CD14-positive monocyte (primary cell): ENCODE results near the gene HECW1. TPM values are rescaled to one million over a fixed set of nuclear protein-coding genes. Genes with fewer than 3 reads are reported as not detected.

Experiments
- DNase-seq, 3 donors: peaks; one replicate each; pipeline ENCODE4 v3.0.0-alpha.2; 2011 to 2022
- H2AFZ ChIP-seq: 2 replicates; pipeline ENCODE4 v1.6.0; 2012; ENCODE audit warnings: mild to moderate bottlenecking, low read depth, low read length, inconsistent platforms; ENCODE audit not compliant: insufficient read depth, poor library complexity, severe bottlenecking
- H3K27ac ChIP-seq, 2 donors: 1 replicate in 1 of 2; 2 replicates in 1 of 2; pipeline ENCODE4 v1.5.1; 2012 to 2013; ENCODE audit warnings: low read length in 2 of 2, control low read depth in 1 of 2, inconsistent platforms in 1 of 2, low read depth in 1 of 2, mild to moderate bottlenecking in 1 of 2
- H3K27me3 ChIP-seq, 2 donors: one replicate each; pipeline versions ENCODE4 v1.6.0 to v1.6.1; 2011 to 2013; ENCODE audit warnings: low read length in 2 of 2; ENCODE audit not compliant: control insufficient read depth in 2 of 2, insufficient read depth in 2 of 2
- H3K36me3 ChIP-seq, 2 donors: replicated peaks in 1 of 2; 1 replicate in 1 of 2; 2 replicates in 1 of 2; pipeline versions ENCODE4 v1.5.1 to v1.6.1; 2012 to 2013; ENCODE audit warnings: low read length in 2 of 2, control low read depth in 1 of 2, inconsistent platforms in 1 of 2, mild to moderate bottlenecking in 1 of 2; ENCODE audit not compliant: insufficient read depth in 2 of 2, control insufficient read depth in 1 of 2
- H3K4me1 ChIP-seq, 2 donors: 1 replicate in 1 of 2; 2 replicates in 1 of 2; pipeline versions ENCODE4 v1.5.1 to v1.6.1; 2012 to 2013; ENCODE audit warnings: low read length in 2 of 2, control low read depth in 1 of 2, inconsistent platforms in 1 of 2, mild to moderate bottlenecking in 1 of 2, moderate library complexity in 1 of 2; ENCODE audit not compliant: insufficient read depth in 2 of 2, control insufficient read depth in 1 of 2
- H3K4me2 ChIP-seq: replicated peaks from 2 replicates; pipeline ENCODE3; 2012; ENCODE audit warnings: low read length, moderate library complexity, mild to moderate bottlenecking; ENCODE audit not compliant: poor library complexity, severe bottlenecking; ENCODE audit errors: extremely low read depth
- H3K4me3 ChIP-seq, 3 experiments: fragments of 200-600 bp in 1 of 3; sonication (generic) in 1 of 3; replicated peaks in 1 of 3; 1 replicate in 2 of 3; 2 replicates in 1 of 3; pipeline ENCODE4 v1.5.1; 2011 to 2013; ENCODE audit warnings: low read length in 3 of 3, mild to moderate bottlenecking in 3 of 3, control low read depth in 2 of 3, low read depth in 2 of 3, inconsistent platforms in 1 of 3, moderate library complexity in 1 of 3
- H3K79me2 ChIP-seq: 2 replicates; pipeline ENCODE4 v1.6.0; 2012; ENCODE audit warnings: mild to moderate bottlenecking, control low read depth, inconsistent platforms, low read length, moderate library complexity; ENCODE audit not compliant: insufficient read depth
- H3K9ac ChIP-seq: 2 replicates; pipeline ENCODE4 v1.6.0; 2017; ENCODE audit warnings: low read length, mild to moderate bottlenecking; ENCODE audit not compliant: insufficient read depth, poor library complexity, severe bottlenecking
- H3K9me3 ChIP-seq, 2 donors: replicated peaks in 1 of 2; 1 replicate in 1 of 2; 2 replicates in 1 of 2; pipeline versions ENCODE4 v1.5.1 to v1.6.1; 2012 to 2013; ENCODE audit warnings: low read length in 2 of 2, control low read depth in 1 of 2; ENCODE audit not compliant: control insufficient read depth in 1 of 2, insufficient read depth in 1 of 2
- H4K20me1 ChIP-seq: 2 replicates; pipeline ENCODE4 v1.6.0; 2012; ENCODE audit warnings: mild to moderate bottlenecking, low read length, control low read depth, moderate library complexity; ENCODE audit not compliant: insufficient read depth
- H3K27ac Mint-ChIP-seq, 7 donors: one replicate each; pipeline ENCODE4 v1.8.0; 2020; ENCODE audit warnings: mild to moderate bottlenecking in 7 of 7, mixed read lengths in 7 of 7, moderate library complexity in 6 of 7, inconsistent platforms in 2 of 7
- H3K27me3 Mint-ChIP-seq, 3 donors: one replicate each; pipeline ENCODE4 v1.8.0; 2021 to 2022; ENCODE audit warnings: low read depth in 3 of 3, mild to moderate bottlenecking in 3 of 3, mixed read lengths in 3 of 3, moderate library complexity in 3 of 3, inconsistent platforms in 1 of 3
- H3K36me3 Mint-ChIP-seq, 2 donors: one replicate each; pipeline ENCODE4 v1.8.0; 2020; ENCODE audit warnings: mixed read lengths in 2 of 2, inconsistent platforms in 1 of 2, mild to moderate bottlenecking in 1 of 2
- H3K4me1 Mint-ChIP-seq: one replicate; pipeline ENCODE4 v1.8.0; 2020; ENCODE audit warnings: mild to moderate bottlenecking, mixed read lengths
- H3K4me3 Mint-ChIP-seq, 2 donors: one replicate each; pipeline ENCODE4 v1.8.0; 2020; ENCODE audit warnings: mild to moderate bottlenecking in 2 of 2, mixed read lengths in 2 of 2, moderate library complexity in 1 of 2
- H3K9me3 Mint-ChIP-seq, 7 donors: one replicate each; pipeline ENCODE4 v1.8.0; 2020 to 2022; ENCODE audit warnings: mixed read lengths in 7 of 7, mild to moderate bottlenecking in 6 of 7, moderate library complexity in 6 of 7, inconsistent platforms in 2 of 7
- CTCF ChIP-seq: fragments of 200-600 bp; IDR thresholded peaks from one replicate; pipeline ENCODE4 v1.8.0; 2022; ENCODE audit warnings: antibody characterized with exemption, mild to moderate bottlenecking
- WGBS: methylation state at CpG from one replicate; pipeline ENCODE4 v1.1.5; 2013; ENCODE audit warnings: missing lambda C conversion rate; ENCODE audit not compliant: insufficient coverage; 5-methylcytosine and 5-hydroxymethylcytosine counted together
- intact Hi-C, 2 donors: fragments of 100-400 bp; cut with micrococcal nuclease; formaldehyde crosslinking; loops; one replicate each; pipeline versions ENCODE4 v1.15.0 to v1.15.1; 2023
- polyA plus RNA-seq, 3 donors: library from polyadenylated mRNA; depleted of rRNA in 1 of 3; unstranded in 2 of 3; stranded (reverse) in 1 of 3; fragments of 300-500 nt in 2 of 3; fragments of >200 nt in 1 of 3; fragmentation: Illumina TruSeq in 2 of 3; gene quantifications; 1 replicate in 2 of 3; 2 replicates in 1 of 3; pipeline ENCODE4 v1.2.3, GENCODE V29; 2012 to 2021

HECW1 gene
- polyA plus RNA-seq, 3 donors: not detected

GRCh38 chr7:43113622-43114457, 1.4 kb downstream of the HECW1 start:
- H2AFZ ChIP-seq: peak overlapping the region; percentile 20
- intact Hi-C loops: no loop called here
- no peaks in the 10 kb centered on the region for H3K79me2 ChIP-seq
- peaks cover 59 to 65% of the 10 kb centered on the region in 2 donors for H3K27me3 ChIP-seq
- TF ChIP-seq CTCF: no peak
- WGBS: 7% methylated on average over 27 of the region's 36 CpGs
- peaks cover 0 to 25% of the 10 kb centered on the region in 2 donors for H3K9me3 ChIP-seq
- Mint-ChIP-seq H3K4me1 (peaks cover 28% of the 10 kb centered on the region), H3K36me3 (peaks cover 0 to 4% of the 10 kb centered on the region in 2 donors), H3K27ac (no peak overlapping the region), H3K27me3 (peaks cover 55 to 62% (median 58%) of the 10 kb centered on the region in 3 donors), H3K9me3 (peaks cover 0 to 15% (median 5%) of the 10 kb centered on the region in 7 donors), H3K4me3 (peak overlapping the region in 1 of 2 donors; percentile 81)
- H3K27ac ChIP-seq: no peak overlapping the region
- H3K9ac ChIP-seq: no peak overlapping the region
- DNase-seq: no peak
- peak overlapping the region; percentile 33 for H3K4me2 ChIP-seq
- no peak overlapping the region for H3K4me3 ChIP-seq
- H3K36me3 ChIP-seq: no peaks in the 10 kb centered on the region
- H3K4me1 ChIP-seq: peaks cover 13 to 26% of the 10 kb centered on the region in 2 donors
- no peaks in the 10 kb centered on the region for H4K20me1 ChIP-seq

GRCh38 chr7:43114458-43114780, 2.0 kb downstream of the HECW1 start:
- Mint-ChIP-seq H3K9me3 (peaks cover 0 to 15% (median 5%) of the 10 kb centered on the region in 7 donors), H3K4me3 (peak overlapping the region in 1 of 2 donors; percentile 81), H3K27ac (no peak overlapping the region), H3K4me1 (peaks cover 28% of the 10 kb centered on the region), H3K27me3 (peaks cover 51 to 58% (median 54%) of the 10 kb centered on the region in 3 donors), H3K36me3 (peaks cover 0 to 4% of the 10 kb centered on the region in 2 donors)
- peaks cover 0 to 25% of the 10 kb centered on the region in 2 donors for H3K9me3 ChIP-seq
- DNase-seq: no peak
- peaks cover 59 to 60% of the 10 kb centered on the region in 2 donors for H3K27me3 ChIP-seq
- no peak overlapping the region for H3K4me2 ChIP-seq
- WGBS: no CpG with 5 or more reads among the region's 3 CpGs
- no peaks in the 10 kb centered on the region for H3K36me3 ChIP-seq
- H3K9ac ChIP-seq: no peak overlapping the region
- H2AFZ ChIP-seq: no peak overlapping the region
- no peaks in the 10 kb centered on the region for H4K20me1 ChIP-seq
- no peaks in the 10 kb centered on the region for H3K79me2 ChIP-seq
- intact Hi-C loops: no loop called here
- no peak for TF ChIP-seq CTCF
- H3K27ac ChIP-seq: no peak overlapping the region
- no peak overlapping the region for H3K4me3 ChIP-seq
- H3K4me1 ChIP-seq: peaks cover 13 to 26% of the 10 kb centered on the region in 2 donors
